ENCODE measurements around the gene FKBP2.

DNA sequence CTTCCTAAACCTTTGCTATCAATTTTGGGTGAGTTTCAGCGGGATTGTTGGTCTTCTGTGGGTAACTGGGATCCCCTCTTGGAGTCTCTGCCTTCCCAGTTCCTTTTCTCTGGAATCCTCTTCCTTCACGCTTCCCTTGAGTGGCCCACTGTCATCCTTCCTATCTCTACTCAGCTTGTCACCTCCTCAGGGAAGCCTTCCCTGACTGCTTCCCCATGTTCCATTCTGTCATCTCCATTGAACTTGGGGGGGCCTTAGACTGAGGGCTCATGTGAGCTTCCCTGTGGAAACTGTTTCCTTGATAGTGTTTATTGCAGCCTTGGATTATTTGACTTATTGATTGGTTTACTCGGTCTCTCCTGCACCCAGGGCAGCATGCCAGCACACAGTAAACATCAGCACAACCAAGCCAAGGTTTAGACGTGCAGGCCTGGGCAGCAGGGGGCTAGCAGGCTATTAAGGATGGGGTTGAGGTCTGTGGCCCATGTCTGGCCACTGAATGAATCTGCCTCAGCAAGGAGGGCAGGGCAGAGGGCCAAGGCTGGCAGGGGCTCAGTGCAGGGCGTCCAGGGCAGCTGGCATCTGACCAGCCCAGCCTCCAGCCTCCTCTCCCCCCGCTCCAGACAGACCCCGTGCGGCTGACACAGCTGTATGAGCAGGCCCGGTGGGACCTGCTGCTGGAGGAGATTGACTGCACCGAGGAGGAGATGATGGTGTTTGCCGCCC is 22.1 kb upstream of the FKBP2 start:
- TF ChIP-seq, protein P1, sequence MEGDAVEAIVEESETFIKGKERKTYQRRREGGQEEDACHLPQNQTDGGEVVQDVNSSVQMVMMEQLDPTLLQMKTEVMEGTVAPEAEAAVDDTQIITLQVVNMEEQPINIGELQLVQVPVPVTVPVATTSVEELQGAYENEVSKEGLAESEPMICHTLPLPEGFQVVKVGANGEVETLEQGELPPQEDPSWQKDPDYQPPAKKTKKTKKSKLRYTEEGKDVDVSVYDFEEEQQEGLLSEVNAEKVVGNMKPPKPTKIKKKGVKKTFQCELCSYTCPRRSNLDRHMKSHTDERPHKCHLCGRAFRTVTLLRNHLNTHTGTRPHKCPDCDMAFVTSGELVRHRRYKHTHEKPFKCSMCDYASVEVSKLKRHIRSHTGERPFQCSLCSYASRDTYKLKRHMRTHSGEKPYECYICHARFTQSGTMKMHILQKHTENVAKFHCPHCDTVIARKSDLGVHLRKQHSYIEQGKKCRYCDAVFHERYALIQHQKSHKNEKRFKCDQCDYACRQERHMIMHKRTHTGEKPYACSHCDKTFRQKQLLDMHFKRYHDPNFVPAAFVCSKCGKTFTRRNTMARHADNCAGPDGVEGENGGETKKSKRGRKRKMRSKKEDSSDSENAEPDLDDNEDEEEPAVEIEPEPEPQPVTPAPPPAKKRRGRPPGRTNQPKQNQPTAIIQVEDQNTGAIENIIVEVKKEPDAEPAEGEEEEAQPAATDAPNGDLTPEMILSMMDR (IDR thresholded peaks at IDR 0.05): no peak
- TF ChIP-seq POLR2A (IDR thresholded peaks at IDR 0.05): no peak

Data from esophagus squamous epithelium (tissue), 4 donors.